ENCODE measurements around the gene FNIP1. TPM values are rescaled to one million over a fixed set of nuclear protein-coding genes. Genes with fewer than 3 reads are reported as not detected.
"Not testable (repeated sequence)": the region's sequence is repeated elsewhere in the genome, so short reads cannot be mapped to it uniquely, and the experiment has no call there.

The FNIP1 gene
- total RNA-seq, 3 donors from 2014 or later, result 28.3 to 40.3 (median 33.2) TPM

- Histone ChIP-seq H3K4me3 (no peak overlapping the region), H3K36me3 (ENCODE audit: low read depth) (no peaks in the 10 kb centered on the region), H3K9me3 (no peaks in the 10 kb centered on the region), H3K4me1 (ENCODE audit: low read depth) (peaks cover 56% of the 10 kb centered on the region)
- TF ChIP-seq CTCF (IDR thresholded peaks at IDR 0.05), result no peak
- no peak for DNase-seq
- ATAC-seq, result peak; percentile 42
- intact Hi-C loops (cut with DNase I, micrococcal nuclease), result no loop called here
These were observed 166.4 kb downstream of the FNIP1 start for GRCh38 chr5:131630208-131630962.

- H3K36me3 ChIP-seq (ENCODE audit: low read depth), result no peaks in the 10 kb centered on the region
- no peaks in the 10 kb centered on the region for H3K9me3 ChIP-seq
- H3K4me3 ChIP-seq, result no peak overlapping the region
- intact Hi-C loops (cut with DNase I, micrococcal nuclease), result no loop called here
- peaks cover 54% of the 10 kb centered on the region for H3K4me1 ChIP-seq (ENCODE audit: low read depth)
- DNase-seq, result no peak
- TF ChIP-seq CTCF (IDR thresholded peaks at IDR 0.05), result no peak
- peak; percentile 56 for ATAC-seq
These were observed 167.8 kb downstream of the FNIP1 start for GRCh38 chr5:131628990-131629389.

GRCh38 chr5:131627207-131627865, 169.5 kb downstream of the FNIP1 start:
- Histone ChIP-seq H3K9me3 (no peaks in the 10 kb centered on the region), H3K4me3 (no peak overlapping the region), H3K4me1 (ENCODE audit: low read depth) (peaks cover 40% of the 10 kb centered on the region), H3K36me3 (ENCODE audit: low read depth) (no peaks in the 10 kb centered on the region)
- DNase-seq (no peak), ATAC-seq (no peak)
- TF ChIP-seq CTCF (IDR thresholded peaks at IDR 0.05), result no peak
- intact Hi-C loops (cut with DNase I, micrococcal nuclease), result no loop called here

- ATAC-seq, result no peak
- H3K36me3 ChIP-seq (ENCODE audit: low read depth), result no peaks in the 10 kb centered on the region
- no peak for DNase-seq
- no peak overlapping the region for H3K4me3 ChIP-seq
- no peaks in the 10 kb centered on the region for H3K9me3 ChIP-seq
- TF ChIP-seq CTCF (IDR thresholded peaks at IDR 0.05), result no peak
- H3K4me1 ChIP-seq (ENCODE audit: low read depth), result peaks cover 5% of the 10 kb centered on the region
- intact Hi-C loops (cut with DNase I, micrococcal nuclease), result no loop called here
These were observed 174.2 kb downstream of the FNIP1 start for GRCh38 chr5:131622633-131623032.

- ATAC-seq; intact Hi-C loops (cut with DNase I, micrococcal nuclease); H3K36me3 ChIP-seq (ENCODE audit: low read depth); H3K4me1 ChIP-seq (ENCODE audit: low read depth); DNase-seq; H3K4me3 ChIP-seq; H3K9me3 ChIP-seq: not testable (repeated sequence)
These were observed 175.7 kb downstream of the FNIP1 start for GRCh38 chr5:131621164-131621563.

- H3K36me3 ChIP-seq (ENCODE audit: low read depth), result no peaks in the 10 kb centered on the region
- TF ChIP-seq CTCF (IDR thresholded peaks at IDR 0.05), result no peak
- ATAC-seq (no peak), DNase-seq (no peak)
- H3K4me1 ChIP-seq (ENCODE audit: low read depth), result no peaks in the 10 kb centered on the region
- no peak overlapping the region for H3K4me3 ChIP-seq
- H3K9me3 ChIP-seq, result no peaks in the 10 kb centered on the region
- intact Hi-C loops (cut with DNase I, micrococcal nuclease), result no loop called here
These were observed 177.7 kb downstream of the FNIP1 start for GRCh38 chr5:131619102-131619501.

All from mucosa of descending colon (tissue), 3 donors.